Activated CD8-positive, alpha-beta memory T cell treated with anti-CD3 and anti-CD28 coated beads for 36 hours (primary cell): ENCODE data around the gene CFHR3. TPM values are rescaled to one million over a fixed set of nuclear protein-coding genes. Genes with fewer than 3 reads are reported as not detected.
"Not testable (repeated sequence)": the region's sequence is repeated elsewhere in the genome, so short reads cannot be mapped to it uniquely, and the experiment has no call there.

Experiments
- CTCF ChIA-PET: fragments of 350-600 bp; sonication (Branson Sonifier 250); formaldehyde crosslinking; loops from one replicate; lab custom pipeline; 2021; ENCODE audit warnings: antibody characterized with exemption; lab: Charles Lee
- POLR2A ChIA-PET: fragments of 350-600 bp; sonication (Branson Sonifier 250); formaldehyde crosslinking; loops from one replicate; lab custom pipeline; 2021; ENCODE audit warnings: antibody characterized with exemption; lab: Charles Lee
- total RNA-seq, 2 experiments: library from RNA; stranded (reverse); gene quantifications; one replicate each; pipeline ENCODE4 v1.2.3, GENCODE V29; 2021

CFHR3 gene
- total RNA-seq, 2 experiments from 2014 or later: not detected

- POLR2A ChIA-PET: not testable (repeated sequence)
Measured at GRCh38 chr1:196827860-196828259, 53.2 kb downstream of the CFHR3 start.

More at GRCh38 chr1:196827860-196828259, 53.2 kb downstream of the CFHR3 start:
- CTCF ChIA-PET: not testable (repeated sequence)

Other genes with a start within 250 kb of the CFHR3 start
- gene KCNT2, start 166.4 kb upstream of the CFHR3 start, total RNA-seq: not detected
- gene CFH, start 122.8 kb upstream of the CFHR3 start, total RNA-seq: under 1 TPM; 0.70 to 0.92 TPM
- gene CFHR1, start 44.9 kb downstream of the CFHR3 start, total RNA-seq: not detected
- gene CFHR4, start 113.2 kb downstream of the CFHR3 start, total RNA-seq: not detected
- not detected for gene CFHR2, start 168.9 kb downstream of the CFHR3 start, total RNA-seq
- gene CFHR5, start 202.7 kb downstream of the CFHR3 start, total RNA-seq: not detected